ENCODE data around the gene NUP210L. TPM values are rescaled to one million over a fixed set of nuclear protein-coding genes. Genes with fewer than 3 reads are reported as not detected.

NUP210L gene
- total RNA-seq, 4 donors from 2014 or later = 0.18 TPM; not detected in 3

- no peak for TF ChIP-seq CTCF (IDR thresholded peaks at IDR 0.05)
- TF ChIP-seq POLR2A (IDR thresholded peaks at IDR 0.05) = peak; percentile 66 to 69
- Histone ChIP-seq H3K4me3 (peak within 1 kb of the TSS; percentile 63 to 97 (median 86)), H3K36me3 (peaks cover 0 to 31% (median 0%) of the 10 kb centered on the region in 3 donors), H3K4me1 (peaks cover 0 to 37% (median 17%) of the 10 kb centered on the region in 4 donors), H3K27ac (peak within 1 kb of the TSS; percentile 90 to 100 (median 92)), H3K9me3 (no peaks in the 10 kb centered on the region), H3K27me3 (no peaks in the 10 kb centered on the region)
- peak; percentile 98 to 100 (median 99) for DNase-seq
These were observed 196.5 kb downstream of the NUP210L start, which contains the start of gene CRTC2 for GRCh38 chr1:153958111-153958960. CRTC2 (minus strand) TSS chr1:153958612; CDS start chr1:153958497, 115 bp downstream.

GRCh38 chr1:153957744-153958110 lies 197.1 kb downstream of the NUP210L start:
- peaks cover 0 to 37% (median 0%) of the 10 kb centered on the region in 3 donors for H3K36me3 ChIP-seq
- no peaks in the 10 kb centered on the region for H3K27me3 ChIP-seq
- DNase-seq = peak in 2 of 3 donors; percentile 63 to 76
- peak overlapping the region; percentile 90 to 100 (median 92) for H3K27ac ChIP-seq
- peak overlapping the region; percentile 63 to 97 (median 86) for H3K4me3 ChIP-seq
- peaks cover 0 to 35% (median 17%) of the 10 kb centered on the region in 4 donors for H3K4me1 ChIP-seq
- no peaks in the 10 kb centered on the region for H3K9me3 ChIP-seq
- TF ChIP-seq CTCF (IDR thresholded peaks at IDR 0.05) = no peak
- TF ChIP-seq POLR2A (IDR thresholded peaks at IDR 0.05) = no peak

GRCh38 chr1:153956997-153957715 lies 197.7 kb downstream of the NUP210L start:
- peak overlapping the region; percentile 63 to 97 (median 86) for H3K4me3 ChIP-seq
- H3K36me3 ChIP-seq = peaks cover 0 to 43% (median 0%) of the 10 kb centered on the region in 3 donors
- peaks cover 0 to 29% (median 13%) of the 10 kb centered on the region in 4 donors for H3K4me1 ChIP-seq
- no peaks in the 10 kb centered on the region for H3K9me3 ChIP-seq
- H3K27me3 ChIP-seq = no peaks in the 10 kb centered on the region
- no peak for DNase-seq
- TF ChIP-seq POLR2A (IDR thresholded peaks at IDR 0.05) (no peak), CTCF (IDR thresholded peaks at IDR 0.05) (no peak)
- H3K27ac ChIP-seq = peak overlapping the region; percentile 90 to 100 (median 92)

- Histone ChIP-seq H3K4me3 (no peak overlapping the region), H3K27ac (no peak overlapping the region), H3K4me1 (peaks cover 0 to 26% (median 12%) of the 10 kb centered on the region in 4 donors), H3K27me3 (no peaks in the 10 kb centered on the region), H3K36me3 (peaks cover 0 to 56% (median 0%) of the 10 kb centered on the region in 3 donors), H3K9me3 (no peaks in the 10 kb centered on the region)
- peak in 1 of 3 donors; percentile 30 for DNase-seq
- TF ChIP-seq CTCF (IDR thresholded peaks at IDR 0.05) = no peak
- TF ChIP-seq POLR2A (IDR thresholded peaks at IDR 0.05) = no peak
These were observed 200.0 kb downstream of the NUP210L start for GRCh38 chr1:153954826-153955225.

- no peak for TF ChIP-seq CTCF (IDR thresholded peaks at IDR 0.05)
- TF ChIP-seq POLR2A (IDR thresholded peaks at IDR 0.05) = no peak
- H3K27ac ChIP-seq = no peak overlapping the region
- H3K36me3 ChIP-seq = peaks cover 0 to 61% (median 0%) of the 10 kb centered on the region in 3 donors
- no peaks in the 10 kb centered on the region for H3K27me3 ChIP-seq
- DNase-seq = no peak
- H3K4me1 ChIP-seq = peaks cover 0 to 21% (median 12%) of the 10 kb centered on the region in 4 donors
- no peaks in the 10 kb centered on the region for H3K9me3 ChIP-seq
- no peak overlapping the region for H3K4me3 ChIP-seq
These were observed 201.0 kb downstream of the NUP210L start for GRCh38 chr1:153953859-153954365.
